Measurements from ENCODE around the gene ART3. TPM values are rescaled to one million over a fixed set of nuclear protein-coding genes. Genes with fewer than 3 reads are reported as not detected.
"Not testable (repeated sequence)": the region's sequence is repeated elsewhere in the genome, so short reads cannot be mapped to it uniquely, and the experiment has no call there.

Gene ART3
- total RNA-seq, 1 experiment from 2014 or later, result not detected

DNA sequence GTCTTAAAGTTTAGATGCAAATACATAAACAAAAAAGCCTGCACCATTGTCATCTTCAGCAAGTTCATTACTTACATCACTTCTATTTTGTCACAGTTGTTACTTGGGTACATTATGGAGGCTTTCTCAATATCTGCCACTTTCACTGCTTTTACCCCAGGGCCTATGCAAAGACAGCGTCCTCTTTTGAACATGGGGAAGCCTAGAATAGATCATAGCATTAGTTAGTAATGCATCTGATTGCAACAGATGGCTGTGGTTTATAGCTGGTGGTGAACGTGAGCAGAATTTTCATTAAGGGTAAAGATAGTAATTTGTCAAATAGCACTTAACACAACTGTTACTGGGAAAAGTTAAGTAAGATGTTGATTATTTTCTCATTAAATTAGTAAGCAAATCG is 39.4 kb upstream of the ART3 start:
- CTCF ChIA-PET, result no interaction called here
- no peak for DNase-seq
- no peak overlapping the region for H3K4me3 ChIP-seq
- no peaks in the 10 kb centered on the region for H3F3A ChIP-seq (ENCODE audit: insufficient read depth, low read depth)
- no peak overlapping the region for H2AFZ ChIP-seq
- no peak overlapping the region for H3K4me2 ChIP-seq
- H3K4me1 ChIP-seq (replicated peaks; ENCODE audit: insufficient read depth), result no peaks in the 10 kb centered on the region
- no peaks in the 10 kb centered on the region for H3K79me2 ChIP-seq (ENCODE audit: low read depth)
- H4K20me1 ChIP-seq (ENCODE audit: insufficient read depth), result no peaks in the 10 kb centered on the region
- POLR2A ChIA-PET (ENCODE audit: unreplicated experiment), result no interaction called here
- BruUV-seq (replicated peaks), result no TSS peak
- H3K9me3 ChIP-seq (ENCODE audit: insufficient read depth, low read depth), result no peaks in the 10 kb centered on the region
- intact Hi-C loops (cut with micrococcal nuclease; ENCODE audit: unreplicated experiment), result no loop called here
- no peaks in the 10 kb centered on the region for H3K36me3 ChIP-seq (ENCODE audit: low read depth)
- H3K27ac ChIP-seq, result no peak overlapping the region
- no peak for TF ChIP-seq EZH2 (IDR thresholded peaks at IDR 0.05; ENCODE audit: low read depth)
- TF ChIP-seq, protein P1, sequence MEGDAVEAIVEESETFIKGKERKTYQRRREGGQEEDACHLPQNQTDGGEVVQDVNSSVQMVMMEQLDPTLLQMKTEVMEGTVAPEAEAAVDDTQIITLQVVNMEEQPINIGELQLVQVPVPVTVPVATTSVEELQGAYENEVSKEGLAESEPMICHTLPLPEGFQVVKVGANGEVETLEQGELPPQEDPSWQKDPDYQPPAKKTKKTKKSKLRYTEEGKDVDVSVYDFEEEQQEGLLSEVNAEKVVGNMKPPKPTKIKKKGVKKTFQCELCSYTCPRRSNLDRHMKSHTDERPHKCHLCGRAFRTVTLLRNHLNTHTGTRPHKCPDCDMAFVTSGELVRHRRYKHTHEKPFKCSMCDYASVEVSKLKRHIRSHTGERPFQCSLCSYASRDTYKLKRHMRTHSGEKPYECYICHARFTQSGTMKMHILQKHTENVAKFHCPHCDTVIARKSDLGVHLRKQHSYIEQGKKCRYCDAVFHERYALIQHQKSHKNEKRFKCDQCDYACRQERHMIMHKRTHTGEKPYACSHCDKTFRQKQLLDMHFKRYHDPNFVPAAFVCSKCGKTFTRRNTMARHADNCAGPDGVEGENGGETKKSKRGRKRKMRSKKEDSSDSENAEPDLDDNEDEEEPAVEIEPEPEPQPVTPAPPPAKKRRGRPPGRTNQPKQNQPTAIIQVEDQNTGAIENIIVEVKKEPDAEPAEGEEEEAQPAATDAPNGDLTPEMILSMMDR (conservative IDR thresholded peaks at IDR 0.05), result no peak
- H3K9me2 ChIP-seq (ENCODE audit: insufficient read depth), result no peaks in the 10 kb centered on the region
- H3K27me3 ChIP-seq (ENCODE audit: insufficient read depth, low read depth), result no peaks in the 10 kb centered on the region

DNA sequence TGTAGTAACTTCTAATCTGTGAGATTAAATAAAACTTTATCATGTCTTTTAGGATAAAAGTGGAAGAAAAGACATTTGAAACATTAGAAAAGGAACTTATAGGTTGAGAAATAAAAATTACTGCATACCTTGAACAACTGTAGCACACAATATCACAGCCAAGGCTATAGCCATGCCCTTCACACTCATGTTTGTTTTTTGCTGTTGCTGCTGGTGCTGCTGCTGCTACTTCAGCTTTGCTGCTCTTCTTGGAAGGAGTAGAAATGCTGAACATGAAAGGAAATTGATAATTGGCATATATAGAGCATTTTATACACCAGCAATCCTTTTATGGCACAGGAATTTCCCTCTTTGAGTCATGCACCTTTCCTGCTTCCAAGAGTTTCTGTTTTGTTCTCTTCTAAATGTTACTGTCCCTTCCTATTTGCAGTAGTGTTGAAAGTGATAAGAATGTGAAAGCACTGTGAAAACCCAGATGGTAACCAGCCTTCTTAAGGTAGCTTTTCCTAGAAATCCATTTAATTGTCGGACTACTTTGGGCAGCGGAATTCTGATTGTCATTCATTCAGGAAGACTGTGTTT is 38.6 kb upstream of the ART3 start, which contains the start of gene CXCL11:
Gene CXCL11, minus strand, starts transcription at position 272 of the 582 bp plus-strand sequence. Its CDS starts 83 bp downstream, at position 189.
- Histone ChIP-seq H4K20me1 (ENCODE audit: insufficient read depth) (no peaks in the 10 kb centered on the region), H3K4me1 (replicated peaks; ENCODE audit: insufficient read depth) (no peaks in the 10 kb centered on the region), H3K9me2 (ENCODE audit: insufficient read depth) (no peaks in the 10 kb centered on the region), H3K79me2 (ENCODE audit: low read depth) (no peaks in the 10 kb centered on the region), H3K36me3 (ENCODE audit: low read depth) (no peaks in the 10 kb centered on the region), H2AFZ (no peak within 1 kb of the TSS), H3K27ac (no peak within 1 kb of the TSS), H3K9me3 (ENCODE audit: insufficient read depth, low read depth) (no peaks in the 10 kb centered on the region), H3K27me3 (ENCODE audit: insufficient read depth, low read depth) (no peaks in the 10 kb centered on the region), H3F3A (ENCODE audit: insufficient read depth, low read depth) (no peaks in the 10 kb centered on the region), H3K4me3 (no peak within 1 kb of the TSS), H3K4me2 (no peak within 1 kb of the TSS)
- no peak for DNase-seq
- CTCF ChIA-PET, result no interaction called here
- BruUV-seq (replicated peaks), result no TSS peak
- intact Hi-C loops (cut with micrococcal nuclease; ENCODE audit: unreplicated experiment), result no loop called here
- TF ChIP-seq EZH2 (IDR thresholded peaks at IDR 0.05; ENCODE audit: low read depth), result no peak
- TF ChIP-seq, protein P1 (conservative IDR thresholded peaks at IDR 0.05), result no peak
- POLR2A ChIA-PET (ENCODE audit: unreplicated experiment), result interaction anchor here (0.6 kb wide), 1 partner anchor 565 kb away, joined by 3 read pairs; no protein-coding TSS in a partner anchor

DNA sequence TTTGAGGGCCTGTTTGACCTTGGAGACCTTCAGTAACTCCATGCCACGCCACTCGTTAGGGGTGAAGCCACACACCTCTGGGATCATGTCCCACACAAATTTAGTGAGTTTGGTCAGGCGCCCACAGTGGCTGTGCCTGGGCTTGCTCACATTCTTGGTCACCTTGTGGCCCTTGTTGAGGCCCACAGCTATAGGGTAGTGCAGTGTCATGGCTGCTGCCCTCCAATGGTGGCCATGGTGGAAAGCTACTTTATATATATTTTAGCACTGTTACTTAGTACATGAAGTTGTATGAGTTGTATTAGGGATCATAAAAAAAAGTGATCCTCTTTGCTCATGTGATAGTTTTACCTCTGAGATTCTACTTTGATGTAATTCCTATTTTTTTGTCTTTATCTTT is 37.7 kb upstream of the ART3 start:
- H3K9me2 ChIP-seq (ENCODE audit: insufficient read depth), result no peaks in the 10 kb centered on the region
- no peak for DNase-seq
- CTCF ChIA-PET, result no interaction called here
- H3K4me2 ChIP-seq, result no peak overlapping the region
- H3K4me3 ChIP-seq, result no peak overlapping the region
- H3K27ac ChIP-seq, result no peak overlapping the region
- intact Hi-C loops (cut with micrococcal nuclease; ENCODE audit: unreplicated experiment), result no loop called here
- no peaks in the 10 kb centered on the region for H3F3A ChIP-seq (ENCODE audit: insufficient read depth, low read depth)
- POLR2A ChIA-PET (ENCODE audit: unreplicated experiment), result no interaction called here
- no peaks in the 10 kb centered on the region for H3K36me3 ChIP-seq (ENCODE audit: low read depth)
- H3K27me3 ChIP-seq (ENCODE audit: insufficient read depth, low read depth), result no peaks in the 10 kb centered on the region
- TF ChIP-seq, protein P1 (conservative IDR thresholded peaks at IDR 0.05), result no peak
- no peak for TF ChIP-seq EZH2 (IDR thresholded peaks at IDR 0.05; ENCODE audit: low read depth)
- H3K79me2 ChIP-seq (ENCODE audit: low read depth), result no peaks in the 10 kb centered on the region
- H3K4me1 ChIP-seq (replicated peaks; ENCODE audit: insufficient read depth), result peaks cover 4% of the 10 kb centered on the region
- H4K20me1 ChIP-seq (ENCODE audit: insufficient read depth), result no peaks in the 10 kb centered on the region
- no peaks in the 10 kb centered on the region for H3K9me3 ChIP-seq (ENCODE audit: insufficient read depth, low read depth)
- no TSS peak for BruUV-seq (replicated peaks)
- no peak overlapping the region for H2AFZ ChIP-seq

DNA sequence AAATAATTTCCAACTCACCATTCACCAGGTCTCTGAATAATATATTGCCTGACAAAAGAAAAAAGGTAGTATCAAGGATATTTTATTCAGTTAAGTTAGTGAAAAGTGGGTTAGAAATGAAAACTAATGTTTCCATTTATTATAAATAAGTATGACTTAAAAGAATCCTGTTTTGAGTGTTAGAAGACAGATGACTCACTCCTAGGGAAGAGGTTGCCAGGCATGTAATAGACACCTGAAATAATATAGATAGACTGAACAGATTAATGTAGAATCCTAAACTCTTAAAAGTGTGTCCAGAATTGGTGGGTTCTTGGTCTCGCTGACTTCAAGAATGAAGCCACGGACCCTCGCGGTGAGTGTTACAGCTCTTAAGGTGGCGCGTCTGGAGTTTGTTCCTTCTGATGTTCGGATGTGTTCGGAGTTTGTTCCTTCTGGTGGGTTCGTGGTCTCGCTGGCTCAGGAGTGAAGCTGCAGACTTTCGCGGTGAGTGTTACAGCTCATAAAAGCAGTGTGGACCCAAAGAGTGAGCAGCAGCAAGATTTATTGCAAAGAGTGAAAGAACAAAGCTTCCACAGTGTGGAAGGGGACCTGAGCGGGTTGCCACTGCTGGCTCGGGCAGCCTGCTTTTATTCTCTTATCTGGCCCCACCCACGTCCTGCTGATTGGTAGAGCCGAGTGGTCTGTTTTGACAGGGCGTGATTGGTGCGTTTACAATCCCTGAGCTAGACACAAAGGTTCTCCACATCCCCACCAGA is 32.1 kb upstream of the ART3 start:
- POLR2A ChIA-PET (ENCODE audit: unreplicated experiment); H3K27me3 ChIP-seq (ENCODE audit: insufficient read depth, low read depth); intact Hi-C loops (cut with micrococcal nuclease; ENCODE audit: unreplicated experiment); H3F3A ChIP-seq (ENCODE audit: insufficient read depth, low read depth); BruUV-seq (replicated peaks); H3K79me2 ChIP-seq (ENCODE audit: low read depth); H2AFZ ChIP-seq; H3K4me3 ChIP-seq; H3K9me3 ChIP-seq (ENCODE audit: insufficient read depth, low read depth); H3K27ac ChIP-seq; H3K36me3 ChIP-seq (ENCODE audit: low read depth); CTCF ChIA-PET; H3K9me2 ChIP-seq (ENCODE audit: insufficient read depth); H3K4me2 ChIP-seq; H4K20me1 ChIP-seq (ENCODE audit: insufficient read depth): not testable (repeated sequence)
- H3K4me1 ChIP-seq (replicated peaks; ENCODE audit: insufficient read depth), result peaks cover 10% of the 10 kb centered on the region
- DNase-seq, result peak in 1 of 2 experiments; percentile 41

DNA sequence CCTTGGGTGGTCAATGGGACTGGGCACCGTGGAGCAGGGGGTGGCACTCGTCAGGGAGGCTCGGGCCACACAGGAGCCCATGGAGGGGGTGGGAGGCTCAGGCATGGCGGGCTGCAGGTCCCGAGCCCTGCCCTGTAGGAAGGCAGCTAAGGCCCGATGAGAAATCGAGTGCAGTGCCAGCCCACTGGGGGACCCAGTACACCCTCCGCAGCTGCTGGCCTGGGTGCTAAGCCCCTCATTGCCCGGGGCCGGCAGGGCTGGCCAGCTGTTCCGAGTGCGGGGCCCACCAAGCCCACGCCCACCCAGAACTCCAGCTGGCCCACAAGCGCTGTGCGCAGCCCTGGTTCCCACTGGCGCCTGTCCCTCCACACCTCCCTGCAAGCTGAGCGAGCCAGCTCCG is 31.2 kb upstream of the ART3 start:
- POLR2A ChIA-PET (ENCODE audit: unreplicated experiment); H2AFZ ChIP-seq; BruUV-seq (replicated peaks); H3K9me3 ChIP-seq (ENCODE audit: insufficient read depth, low read depth); H3K4me3 ChIP-seq; CTCF ChIA-PET; DNase-seq; H3F3A ChIP-seq (ENCODE audit: insufficient read depth, low read depth); H3K4me2 ChIP-seq; H3K27me3 ChIP-seq (ENCODE audit: insufficient read depth, low read depth); H3K9me2 ChIP-seq (ENCODE audit: insufficient read depth); H4K20me1 ChIP-seq (ENCODE audit: insufficient read depth); H3K27ac ChIP-seq; H3K79me2 ChIP-seq (ENCODE audit: low read depth); H3K36me3 ChIP-seq (ENCODE audit: low read depth); intact Hi-C loops (cut with micrococcal nuclease; ENCODE audit: unreplicated experiment): not testable (repeated sequence)
- H3K4me1 ChIP-seq (replicated peaks; ENCODE audit: insufficient read depth), result peaks cover 10% of the 10 kb centered on the region
